SK-N-MC (cell line): ENCODE results near the gene UGGT2.

Experiments used
- EZH2 ChIP-seq: fragments of 200-600 bp; sonication (generic); IDR thresholded peaks from one replicate; pipeline ENCODE4 v1.6.1; 2017; ENCODE audit warnings: antibody characterized with exemption
- FOXP2 ChIP-seq: optimal IDR thresholded peaks from 2 replicates; pipeline ENCODE3; 2011; ENCODE audit warnings: mild to moderate bottlenecking, moderate library complexity; ENCODE audit not compliant: insufficient read depth; ENCODE audit errors: extremely low read length, control extremely low read depth
- POLR2AphosphoS5 ChIP-seq: IDR thresholded peaks from 2 replicates; pipeline ENCODE4 v1.6.1; 2012; ENCODE audit warnings: mild to moderate bottlenecking, low read depth, low read length, borderline replicate concordance

- TF ChIP-seq POLR2AphosphoS5, result no peak
- no peak for TF ChIP-seq EZH2
- no peak for TF ChIP-seq FOXP2
Measured at GRCh38 chr13:95842898-95843297, 210.3 kb downstream of the UGGT2 start.
